Measurements from ENCODE around the gene TOLLIP. TPM values are rescaled to one million over a fixed set of nuclear protein-coding genes. Genes with fewer than 3 reads are reported as not detected.

Gene TOLLIP
- total RNA-seq, 4 donors from 2014 or later, result 53.0 to 106 (median 63.6) TPM

DNA sequence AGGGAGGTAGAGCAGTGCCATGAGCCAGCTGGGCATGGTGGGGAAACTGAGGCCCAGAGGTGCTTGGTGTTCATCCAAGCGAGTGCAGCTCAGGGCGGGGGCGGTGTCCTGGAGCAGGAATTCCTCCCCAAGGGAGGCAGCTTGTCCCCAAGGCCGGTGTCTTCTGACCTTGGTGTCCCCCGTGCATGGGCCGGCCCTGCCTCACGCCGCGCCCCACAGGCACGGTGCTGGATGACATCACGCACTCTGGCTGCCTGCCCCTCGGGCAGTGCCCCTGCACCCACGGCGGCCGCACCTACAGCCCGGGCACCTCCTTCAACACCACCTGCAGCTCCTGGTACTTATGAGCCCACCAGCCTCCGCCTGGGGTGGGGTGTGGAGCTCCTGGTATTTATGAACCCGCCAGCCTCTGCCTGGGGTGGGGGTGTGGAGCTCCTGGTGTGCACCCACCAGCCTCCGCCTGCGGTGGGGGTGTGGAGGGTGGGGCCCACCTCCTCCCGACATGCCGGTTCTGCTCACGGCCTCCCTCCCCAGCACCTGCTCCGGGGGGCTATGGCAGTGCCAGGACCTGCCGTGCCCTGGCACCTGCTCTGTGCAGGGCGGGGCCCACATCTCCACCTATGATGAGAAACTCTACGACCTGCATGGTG lies 79.8 kb downstream of the TOLLIP start:
- H3K36me3 ChIP-seq, result no peaks in the 10 kb centered on the region
- H3K4me1 ChIP-seq, result peaks cover 0 to 29% (median 0%) of the 10 kb centered on the region in 3 donors
- H3K4me3 ChIP-seq, result no peak overlapping the region
- DNase-seq, result no peak
- no peak for TF ChIP-seq POLR2A (IDR thresholded peaks at IDR 0.05)
- TF ChIP-seq CTCF (IDR thresholded peaks at IDR 0.05), result no peak
- intact Hi-C loops (cut with DNase I), result no loop called here
- no peaks in the 10 kb centered on the region for H3K9me3 ChIP-seq
- 68% methylated on average over 8 of the region's 27 CpGs; no CpG with 5 or more reads in 1 of the 2 donors for WGBS, 2 donors
- H3K27ac ChIP-seq, result no peak overlapping the region
- H3K27me3 ChIP-seq, result peaks cover 0 to 95% (median 0%) of the 10 kb centered on the region in 4 donors

DNA sequence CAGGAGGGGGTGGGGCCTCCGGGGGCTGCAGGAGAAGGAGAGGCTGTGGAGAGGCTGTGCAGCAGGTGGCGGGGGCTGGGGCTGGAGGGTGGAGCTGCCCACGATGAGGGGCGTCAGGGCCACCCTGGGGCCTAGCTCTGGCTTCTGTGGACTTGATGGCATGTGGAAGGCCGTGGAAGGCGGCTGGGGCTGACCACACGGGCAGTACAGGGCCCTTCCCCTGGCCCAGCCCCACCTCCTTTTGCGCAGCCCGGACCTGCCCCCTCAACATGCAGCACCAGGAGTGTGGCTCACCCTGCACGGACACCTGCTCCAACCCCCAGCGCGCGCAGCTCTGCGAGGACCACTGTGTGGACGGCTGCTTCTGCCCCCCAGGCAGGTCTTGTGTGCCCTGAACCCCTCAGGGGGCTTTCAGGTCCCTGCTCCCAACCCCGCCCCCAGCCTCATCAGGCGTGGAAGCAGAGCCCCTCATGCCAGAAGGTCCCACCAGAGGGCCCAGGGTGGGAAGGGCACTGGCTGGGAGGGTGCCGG lies 80.4 kb downstream of the TOLLIP start:
- intact Hi-C loops (cut with DNase I), result no loop called here
- H3K27me3 ChIP-seq, result peaks cover 0 to 100% (median 0%) of the 10 kb centered on the region in 4 donors
- no peaks in the 10 kb centered on the region for H3K36me3 ChIP-seq
- WGBS, 2 donors, result 40 to 60% methylated on average over 1 to 5 of the region's 18 CpGs
- H3K27ac ChIP-seq, result no peak overlapping the region
- peaks cover 0 to 32% (median 0%) of the 10 kb centered on the region in 3 donors for H3K4me1 ChIP-seq
- H3K9me3 ChIP-seq, result no peaks in the 10 kb centered on the region
- DNase-seq, result no peak
- no peak overlapping the region for H3K4me3 ChIP-seq
- TF ChIP-seq POLR2A (IDR thresholded peaks at IDR 0.05) (no peak), CTCF (IDR thresholded peaks at IDR 0.05) (no peak)

- Histone ChIP-seq H3K4me3 (peak overlapping the region in 1 of 4 donors; percentile 9), H3K27me3 (peaks cover 0 to 100% (median 0%) of the 10 kb centered on the region in 4 donors), H3K36me3 (no peaks in the 10 kb centered on the region), H3K9me3 (no peaks in the 10 kb centered on the region), H3K27ac (no peak overlapping the region), H3K4me1 (peaks cover 0 to 28% (median 0%) of the 10 kb centered on the region in 3 donors)
- no peak for TF ChIP-seq CTCF (IDR thresholded peaks at IDR 0.05)
- TF ChIP-seq POLR2A (IDR thresholded peaks at IDR 0.05), result no peak
- DNase-seq, result no peak
- WGBS, 2 donors, result 100% methylated on average over 1 of the region's 31 CpGs; no CpG with 5 or more reads in 1 of the 2 donors
- intact Hi-C loops (cut with DNase I), result no loop called here
Observed at GRCh38 chr11:1228101-1228821, 81.2 kb downstream of the TOLLIP start.

- 80% methylated on average over 1 of the region's 23 CpGs; no CpG with 5 or more reads in 1 of the 2 donors for WGBS, 2 donors
- peaks cover 0 to 100% (median 2%) of the 10 kb centered on the region in 4 donors for H3K27me3 ChIP-seq
- no peak for DNase-seq
Observed at GRCh38 chr11:1227551-1228100, 81.8 kb downstream of the TOLLIP start.

More at GRCh38 chr11:1227551-1228100, 81.8 kb downstream of the TOLLIP start:
- peaks cover 0 to 21% (median 0%) of the 10 kb centered on the region in 3 donors for H3K4me1 ChIP-seq
- H3K4me3 ChIP-seq, result no peak overlapping the region
- intact Hi-C loops (cut with DNase I), result no loop called here
- no peak for TF ChIP-seq CTCF (IDR thresholded peaks at IDR 0.05)
- no peak for TF ChIP-seq POLR2A (IDR thresholded peaks at IDR 0.05)
- H3K9me3 ChIP-seq, result no peaks in the 10 kb centered on the region
- H3K36me3 ChIP-seq, result no peaks in the 10 kb centered on the region
- H3K27ac ChIP-seq, result no peak overlapping the region

Measured in esophagus squamous epithelium (tissue), 5 donors.